ENCODE data around the gene SPATA2. TPM values are rescaled to one million over a fixed set of nuclear protein-coding genes. Genes with fewer than 3 reads are reported as not detected.
A peak's percentile ranks its signal among the peaks of the same experiment; 100 is the strongest.

The SPATA2 gene
- total RNA-seq, 1 experiment from 2014 or later, result 3.1 TPM

DNA sequence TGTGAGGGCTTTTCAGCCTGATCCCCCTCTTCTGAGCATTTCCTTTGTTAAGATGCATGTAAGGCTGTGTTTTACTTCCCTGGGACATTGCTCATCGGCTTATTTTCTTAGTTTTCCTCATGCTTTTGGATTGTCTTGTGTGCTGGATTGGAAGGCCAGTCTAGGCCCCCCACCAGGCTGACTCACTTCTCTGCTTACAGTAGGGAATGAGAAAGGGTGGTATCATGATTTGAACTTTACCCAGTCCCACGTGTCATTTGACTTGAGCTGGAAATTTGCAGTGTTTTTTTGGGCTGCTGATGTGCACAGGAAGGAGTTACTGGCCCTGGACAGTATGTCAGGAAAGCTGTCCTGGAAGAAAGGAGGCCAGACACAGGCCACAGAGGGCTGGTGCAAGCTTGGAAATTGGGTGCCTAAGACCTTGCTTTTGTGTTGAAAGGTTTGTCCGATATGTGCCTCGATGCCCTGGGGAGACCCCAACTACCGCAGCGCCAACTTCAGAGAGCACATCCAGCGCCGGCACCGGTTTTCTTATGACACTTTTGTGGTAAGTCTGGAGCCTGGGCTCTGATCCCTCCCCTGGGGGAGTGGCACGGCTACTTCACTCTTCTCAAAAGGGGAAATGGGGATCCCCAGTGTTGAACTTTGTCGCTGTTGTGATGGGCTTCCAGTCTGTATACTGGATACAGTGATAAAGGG lies 33.6 kb upstream of the SPATA2 start:
- H3K4me3 ChIP-seq (ENCODE audit: low read length), result no peak overlapping the region
- H3K9ac ChIP-seq (ENCODE audit: low read length), result no peak overlapping the region
- H3K9me3 ChIP-seq (ENCODE audit: low read length), result no peaks in the 10 kb centered on the region
- H3K79me2 ChIP-seq (ENCODE audit: low read length), result peaks cover 15% of the 10 kb centered on the region
- H2AFZ ChIP-seq (ENCODE audit: low read length), result no peak overlapping the region
- DNase-seq, result peak; percentile 32
- H3K4me2 ChIP-seq (ENCODE audit: low read depth, low read length, poor library complexity, severe bottlenecking), result no peak overlapping the region
- peaks cover 47% of the 10 kb centered on the region for H3K36me3 ChIP-seq (ENCODE audit: insufficient read depth, low read length)
- no peaks in the 10 kb centered on the region for H4K20me1 ChIP-seq (ENCODE audit: insufficient read depth, low read depth, low read length)
- H3K27ac ChIP-seq (ENCODE audit: low read length), result no peak overlapping the region
- H3K4me1 ChIP-seq (ENCODE audit: low read length), result no peaks in the 10 kb centered on the region
- no peaks in the 10 kb centered on the region for H3K27me3 ChIP-seq (ENCODE audit: low read length)
- H3K9me2 ChIP-seq (replicated peaks; ENCODE audit: insufficient read depth, low read length), result no peaks in the 10 kb centered on the region

DNA sequence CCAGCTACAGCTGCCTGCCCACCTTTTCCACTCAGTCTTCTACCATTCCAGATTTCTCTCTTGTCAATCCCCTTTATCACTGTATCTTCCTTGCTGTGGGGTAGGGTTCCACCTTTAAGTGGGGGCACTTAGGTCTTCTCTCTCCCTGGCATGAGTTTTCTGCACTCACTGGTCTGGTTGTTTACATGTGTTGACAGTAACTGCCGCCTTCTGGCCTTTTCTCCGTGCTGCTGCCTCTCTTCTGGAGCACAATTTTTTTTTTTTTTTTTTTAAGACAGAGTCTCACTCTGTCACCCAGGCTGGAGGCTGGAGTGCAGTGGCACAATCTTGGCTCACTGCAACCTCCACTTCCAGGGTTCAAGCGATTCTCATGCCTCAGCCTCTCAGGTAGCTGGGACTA lies 32.8 kb upstream of the SPATA2 start:
- Histone ChIP-seq H3K27me3 (ENCODE audit: low read length) (no peaks in the 10 kb centered on the region), H3K9me2 (replicated peaks; ENCODE audit: insufficient read depth, low read length) (no peaks in the 10 kb centered on the region), H3K9me3 (ENCODE audit: low read length) (no peaks in the 10 kb centered on the region), H3K4me3 (ENCODE audit: low read length) (no peak overlapping the region), H3K79me2 (ENCODE audit: low read length) (peaks cover 19% of the 10 kb centered on the region), H3K9ac (ENCODE audit: low read length) (no peak overlapping the region), H3K4me1 (ENCODE audit: low read length) (no peaks in the 10 kb centered on the region), H3K36me3 (ENCODE audit: insufficient read depth, low read length) (peaks cover 49% of the 10 kb centered on the region), H4K20me1 (ENCODE audit: insufficient read depth, low read depth, low read length) (no peaks in the 10 kb centered on the region), H3K27ac (ENCODE audit: low read length) (no peak overlapping the region), H2AFZ (ENCODE audit: low read length) (no peak overlapping the region), H3K4me2 (ENCODE audit: low read depth, low read length, poor library complexity, severe bottlenecking) (no peak overlapping the region)
- no peak for DNase-seq

DNA sequence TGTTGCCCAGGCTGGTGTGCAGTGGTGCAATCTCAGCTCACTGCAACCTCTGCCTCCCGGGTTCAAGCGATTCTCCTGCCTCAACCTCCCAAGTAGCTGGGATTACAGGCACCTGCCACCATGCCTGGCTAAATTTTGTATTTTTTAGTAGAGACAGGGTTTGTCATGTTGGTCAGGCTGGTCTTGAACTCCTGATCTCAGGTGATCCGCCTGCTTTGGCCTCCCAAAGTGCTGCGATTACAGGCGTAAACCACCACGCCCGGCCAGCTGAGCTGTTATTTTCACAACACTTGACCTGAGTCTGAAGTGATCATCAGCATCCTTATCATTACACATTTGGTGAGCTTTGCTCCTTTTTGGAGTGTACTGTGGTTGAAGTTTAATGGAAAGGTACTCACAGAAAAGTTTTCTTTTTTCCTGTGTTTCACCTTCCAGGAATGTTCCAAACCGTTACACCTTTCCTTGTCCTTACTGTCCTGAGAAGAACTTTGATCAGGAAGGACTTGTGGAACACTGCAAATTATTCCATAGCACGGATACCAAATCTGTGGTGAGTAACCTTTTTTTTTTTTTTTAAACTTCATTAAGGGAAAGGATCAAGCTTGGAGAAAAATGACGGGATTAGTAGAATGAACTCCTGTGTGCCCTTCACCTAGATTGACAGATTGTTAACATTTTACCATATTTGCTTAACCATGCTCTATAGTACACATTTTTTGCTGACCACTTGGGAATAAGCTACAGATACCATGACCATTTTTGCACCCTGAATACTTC lies 30.6 kb upstream of the SPATA2 start:
- Histone ChIP-seq H3K4me1 (ENCODE audit: low read length) (no peaks in the 10 kb centered on the region), H3K4me2 (ENCODE audit: low read depth, low read length, poor library complexity, severe bottlenecking) (no peak overlapping the region), H3K9me3 (ENCODE audit: low read length) (no peaks in the 10 kb centered on the region), H3K36me3 (ENCODE audit: insufficient read depth, low read length) (peaks cover 47% of the 10 kb centered on the region), H2AFZ (ENCODE audit: low read length) (no peak overlapping the region), H3K9me2 (replicated peaks; ENCODE audit: insufficient read depth, low read length) (no peaks in the 10 kb centered on the region), H3K27ac (ENCODE audit: low read length) (no peak overlapping the region), H3K9ac (ENCODE audit: low read length) (no peak overlapping the region), H3K79me2 (ENCODE audit: low read length) (peaks cover 41% of the 10 kb centered on the region), H4K20me1 (ENCODE audit: insufficient read depth, low read depth, low read length) (no peaks in the 10 kb centered on the region), H3K27me3 (ENCODE audit: low read length) (no peaks in the 10 kb centered on the region), H3K4me3 (ENCODE audit: low read length) (no peak overlapping the region)
- peak; percentile 37 for DNase-seq

DNA sequence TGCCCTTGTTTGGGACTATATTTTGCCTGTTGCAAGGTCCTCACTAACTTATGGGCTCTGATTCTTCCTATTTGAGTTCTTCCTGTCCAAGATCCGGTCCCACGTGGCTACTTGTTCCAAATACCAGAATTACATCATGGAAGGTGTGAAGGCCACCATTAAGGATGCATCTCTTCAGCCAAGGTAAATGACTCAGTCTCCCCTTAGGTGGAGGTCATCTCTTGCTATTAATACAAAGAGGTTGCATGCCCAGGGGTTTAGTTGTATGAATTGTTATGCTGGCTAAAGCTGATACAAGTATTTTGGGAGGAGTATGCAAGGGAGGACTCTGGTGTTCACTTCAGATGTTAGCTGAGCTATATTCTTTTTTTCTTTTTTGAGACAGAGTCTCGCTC lies 30.0 kb upstream of the SPATA2 start:
- Histone ChIP-seq H3K9me2 (replicated peaks; ENCODE audit: insufficient read depth, low read length) (no peaks in the 10 kb centered on the region), H3K36me3 (ENCODE audit: insufficient read depth, low read length) (peaks cover 43% of the 10 kb centered on the region), H3K9ac (ENCODE audit: low read length) (no peak overlapping the region), H3K9me3 (ENCODE audit: low read length) (no peaks in the 10 kb centered on the region), H3K4me2 (ENCODE audit: low read depth, low read length, poor library complexity, severe bottlenecking) (no peak overlapping the region), H3K79me2 (ENCODE audit: low read length) (peaks cover 43% of the 10 kb centered on the region), H3K4me3 (ENCODE audit: low read length) (no peak overlapping the region), H3K27me3 (ENCODE audit: low read length) (no peaks in the 10 kb centered on the region), H4K20me1 (ENCODE audit: insufficient read depth, low read depth, low read length) (no peaks in the 10 kb centered on the region), H2AFZ (ENCODE audit: low read length) (no peak overlapping the region), H3K27ac (ENCODE audit: low read length) (no peak overlapping the region), H3K4me1 (ENCODE audit: low read length) (no peaks in the 10 kb centered on the region)
- no peak for DNase-seq

DNA sequence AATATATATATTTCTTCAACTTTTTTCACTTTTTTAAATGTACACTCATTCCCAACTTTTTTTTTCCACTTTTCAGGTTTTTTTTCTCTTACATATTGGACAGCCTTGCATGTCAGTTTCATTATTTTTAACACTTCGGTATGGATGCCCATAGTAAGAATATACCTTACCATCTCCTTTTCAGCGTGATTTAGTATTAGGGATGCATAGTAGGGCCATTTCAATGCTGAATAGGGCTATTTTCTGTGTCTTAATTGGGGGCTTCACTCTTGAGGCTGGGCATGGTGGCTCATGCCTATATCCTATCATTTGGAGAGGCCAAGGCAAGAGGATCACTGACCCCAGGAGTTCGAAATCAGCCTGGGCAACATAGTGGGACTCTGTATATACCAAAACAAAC lies 27.6 kb upstream of the SPATA2 start:
- no peak for DNase-seq
- Histone ChIP-seq H3K9ac (ENCODE audit: low read length) (no peak overlapping the region), H3K4me3 (ENCODE audit: low read length) (no peak overlapping the region), H2AFZ (ENCODE audit: low read length) (no peak overlapping the region), H3K27ac (ENCODE audit: low read length) (no peak overlapping the region), H3K9me2 (replicated peaks; ENCODE audit: insufficient read depth, low read length) (no peaks in the 10 kb centered on the region), H3K27me3 (ENCODE audit: low read length) (no peaks in the 10 kb centered on the region), H3K4me2 (ENCODE audit: low read depth, low read length, poor library complexity, severe bottlenecking) (no peak overlapping the region), H4K20me1 (ENCODE audit: insufficient read depth, low read depth, low read length) (peaks cover 6% of the 10 kb centered on the region; the same call in 1 of the 2 replicates), H3K4me1 (ENCODE audit: low read length) (peaks cover 12% of the 10 kb centered on the region), H3K36me3 (ENCODE audit: insufficient read depth, low read length) (peaks cover 46% of the 10 kb centered on the region), H3K9me3 (ENCODE audit: low read length) (no peaks in the 10 kb centered on the region), H3K79me2 (ENCODE audit: low read length) (peaks cover 67% of the 10 kb centered on the region)

DNA sequence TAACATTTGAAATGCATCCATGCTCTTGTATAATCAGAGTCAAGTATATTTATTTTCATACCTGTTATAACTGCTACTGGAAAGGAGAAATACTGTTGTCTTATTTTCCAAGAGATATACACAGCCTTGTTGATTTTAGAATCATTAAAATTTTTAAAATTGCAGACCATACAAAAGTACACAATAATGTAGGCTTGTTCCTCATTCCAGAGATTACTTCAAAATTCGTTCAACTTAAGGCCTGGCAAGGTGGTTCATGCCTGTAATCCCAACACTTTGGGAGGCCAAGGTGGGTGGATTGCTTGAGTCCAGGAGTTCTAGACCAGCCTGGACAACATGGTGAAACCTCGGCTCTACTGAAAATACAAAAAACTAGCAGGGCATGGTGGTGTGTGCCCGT lies 27.0 kb upstream of the SPATA2 start:
- no peak overlapping the region for H3K27ac ChIP-seq (ENCODE audit: low read length)
- H3K9me3 ChIP-seq (ENCODE audit: low read length), result no peaks in the 10 kb centered on the region
- H2AFZ ChIP-seq (ENCODE audit: low read length), result no peak overlapping the region
- H3K36me3 ChIP-seq (ENCODE audit: insufficient read depth, low read length), result peaks cover 45% of the 10 kb centered on the region
- H3K27me3 ChIP-seq (ENCODE audit: low read length), result no peaks in the 10 kb centered on the region
- H3K9me2 ChIP-seq (replicated peaks; ENCODE audit: insufficient read depth, low read length), result no peaks in the 10 kb centered on the region
- H3K4me3 ChIP-seq (ENCODE audit: low read length), result no peak overlapping the region
- H3K4me1 ChIP-seq (ENCODE audit: low read length), result peaks cover 18% of the 10 kb centered on the region
- H3K4me2 ChIP-seq (ENCODE audit: low read depth, low read length, poor library complexity, severe bottlenecking), result no peak overlapping the region
- peaks cover 6% of the 10 kb centered on the region; the same call in 1 of the 2 replicates for H4K20me1 ChIP-seq (ENCODE audit: insufficient read depth, low read depth, low read length)
- H3K9ac ChIP-seq (ENCODE audit: low read length), result no peak overlapping the region
- H3K79me2 ChIP-seq (ENCODE audit: low read length), result peaks cover 73% of the 10 kb centered on the region
- DNase-seq, result no peak

DNA sequence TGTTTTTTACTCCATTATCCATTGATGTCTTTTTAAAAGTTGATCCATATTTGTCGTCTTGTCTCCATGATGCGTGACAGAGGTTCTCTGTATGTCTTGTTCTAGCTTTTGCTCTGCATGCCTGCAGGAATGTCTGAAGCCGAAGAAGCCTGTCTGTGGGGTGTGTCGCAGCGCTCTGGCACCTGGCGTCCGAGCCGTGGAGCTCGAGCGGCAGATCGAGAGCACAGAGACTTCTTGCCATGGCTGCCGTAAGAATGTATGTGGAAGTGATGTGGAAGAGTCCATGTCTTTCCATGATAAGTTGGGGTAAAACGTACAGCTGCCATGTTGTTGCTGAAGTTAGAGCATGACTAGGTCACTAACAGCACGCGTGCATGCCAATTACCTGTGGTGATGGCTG lies 26.1 kb upstream of the SPATA2 start:
- Histone ChIP-seq H4K20me1 (ENCODE audit: insufficient read depth, low read depth, low read length) (peaks cover 6% of the 10 kb centered on the region; the same call in 1 of the 2 replicates), H3K36me3 (ENCODE audit: insufficient read depth, low read length) (peaks cover 40% of the 10 kb centered on the region), H3K27me3 (ENCODE audit: low read length) (no peaks in the 10 kb centered on the region), H3K9ac (ENCODE audit: low read length) (no peak overlapping the region), H3K4me3 (ENCODE audit: low read length) (no peak overlapping the region), H3K4me1 (ENCODE audit: low read length) (peaks cover 19% of the 10 kb centered on the region), H2AFZ (ENCODE audit: low read length) (no peak overlapping the region), H3K9me3 (ENCODE audit: low read length) (no peaks in the 10 kb centered on the region), H3K4me2 (ENCODE audit: low read depth, low read length, poor library complexity, severe bottlenecking) (no peak overlapping the region), H3K79me2 (ENCODE audit: low read length) (peaks cover 82% of the 10 kb centered on the region), H3K9me2 (replicated peaks; ENCODE audit: insufficient read depth, low read length) (no peaks in the 10 kb centered on the region), H3K27ac (ENCODE audit: low read length) (no peak overlapping the region)
- DNase-seq, result no peak

All from Karpas-422 (cell line).